Stimulated activated CD4-positive, alpha-beta T cell treated with anti-CD3 and anti-CD28 coated beads, Interleukin-4, amount 100 ng/mL, for 1 hour (primary cell): ENCODE data around the gene CMIP.

ENCODE experiments used
- DNase-seq: peaks from one replicate; pipeline ENCODE4 v3.0.0-alpha.2; 2020

Gene CMIP

DNA sequence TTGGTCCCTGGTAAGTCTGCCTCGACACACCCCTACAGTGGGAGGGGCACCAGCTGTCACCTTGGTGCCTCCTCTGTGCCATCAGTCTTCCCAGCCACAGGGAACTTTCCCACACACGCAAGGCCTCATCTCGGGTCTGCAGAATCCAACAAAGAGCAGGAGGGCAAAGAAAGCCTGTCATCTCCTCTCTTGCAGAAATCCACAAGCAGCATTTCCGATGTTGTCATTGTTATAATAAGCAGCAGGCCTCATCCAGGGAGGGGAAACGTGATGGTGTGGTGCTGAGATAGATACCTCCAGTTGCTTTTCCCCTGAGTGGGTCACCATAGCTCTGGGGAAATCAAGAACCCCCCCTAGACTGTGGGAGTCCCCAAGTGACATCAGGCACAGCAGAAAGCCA lies 110.4 kb downstream of the CMIP start:
- no peak for DNase-seq

DNA sequence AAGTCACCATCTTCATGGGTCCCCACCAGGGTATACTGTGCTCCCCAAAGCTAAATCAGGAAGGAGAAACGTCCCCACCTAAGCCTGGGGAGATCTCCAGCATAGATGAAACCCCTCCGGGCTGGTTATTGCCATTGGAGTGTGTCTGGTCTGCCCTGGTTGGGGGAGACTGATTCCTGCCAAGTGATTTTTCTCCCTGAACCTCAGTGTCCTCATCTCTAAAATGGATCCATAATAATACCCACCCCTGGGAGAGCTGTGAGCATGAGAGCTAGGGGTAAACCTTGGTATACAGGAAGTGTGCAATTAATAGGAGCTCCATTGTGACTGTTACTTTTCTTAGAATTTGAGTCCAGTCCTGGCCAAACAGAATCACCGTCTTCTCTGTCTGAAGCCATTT lies 111.1 kb downstream of the CMIP start:
- DNase-seq = no peak

DNA sequence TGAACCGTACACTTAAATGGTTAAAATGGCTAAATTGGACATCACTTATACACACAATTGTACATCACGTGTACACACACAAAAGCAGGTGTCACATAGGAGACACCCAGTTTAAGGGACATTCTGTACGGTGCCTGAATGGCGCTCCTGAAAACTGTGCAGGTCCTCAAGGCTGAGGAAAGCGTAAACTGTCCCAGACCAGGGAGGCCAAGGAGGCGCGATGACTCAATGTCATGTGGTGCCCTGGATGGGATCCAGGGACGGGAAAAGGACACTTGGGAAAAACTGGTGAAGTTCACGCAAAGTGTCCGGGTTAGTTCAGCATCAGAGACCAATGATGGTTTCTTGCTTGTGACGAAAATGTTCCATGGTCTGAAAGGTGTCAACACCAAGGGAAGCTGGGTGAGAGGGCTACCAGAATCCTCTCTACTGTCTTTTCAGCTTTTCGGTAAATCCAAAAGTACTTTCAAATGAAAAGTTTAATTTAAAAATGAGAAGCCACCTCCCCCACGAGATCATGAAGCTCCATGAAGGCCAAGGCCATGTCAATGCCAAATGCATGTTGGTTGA lies 112.2 kb downstream of the CMIP start:
- no peak for DNase-seq

DNA sequence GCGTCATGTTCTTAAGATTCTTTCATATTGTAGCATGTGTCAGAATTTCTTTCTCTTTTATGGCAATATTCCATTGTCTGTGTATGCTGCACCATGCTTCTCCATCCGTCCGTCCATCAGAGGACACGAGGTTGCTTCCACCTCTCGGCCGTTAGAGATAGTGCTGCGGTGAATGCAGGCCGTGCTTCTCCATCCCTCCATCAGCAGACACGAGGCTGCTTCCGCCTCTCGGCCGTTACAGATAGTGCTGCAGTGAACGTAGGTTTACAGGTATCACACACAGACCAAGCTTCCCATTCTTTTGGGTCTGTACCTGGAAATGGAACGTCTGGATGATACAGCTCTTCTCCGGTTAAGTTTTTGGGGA lies 113.5 kb downstream of the CMIP start:
- no peak for DNase-seq

DNA sequence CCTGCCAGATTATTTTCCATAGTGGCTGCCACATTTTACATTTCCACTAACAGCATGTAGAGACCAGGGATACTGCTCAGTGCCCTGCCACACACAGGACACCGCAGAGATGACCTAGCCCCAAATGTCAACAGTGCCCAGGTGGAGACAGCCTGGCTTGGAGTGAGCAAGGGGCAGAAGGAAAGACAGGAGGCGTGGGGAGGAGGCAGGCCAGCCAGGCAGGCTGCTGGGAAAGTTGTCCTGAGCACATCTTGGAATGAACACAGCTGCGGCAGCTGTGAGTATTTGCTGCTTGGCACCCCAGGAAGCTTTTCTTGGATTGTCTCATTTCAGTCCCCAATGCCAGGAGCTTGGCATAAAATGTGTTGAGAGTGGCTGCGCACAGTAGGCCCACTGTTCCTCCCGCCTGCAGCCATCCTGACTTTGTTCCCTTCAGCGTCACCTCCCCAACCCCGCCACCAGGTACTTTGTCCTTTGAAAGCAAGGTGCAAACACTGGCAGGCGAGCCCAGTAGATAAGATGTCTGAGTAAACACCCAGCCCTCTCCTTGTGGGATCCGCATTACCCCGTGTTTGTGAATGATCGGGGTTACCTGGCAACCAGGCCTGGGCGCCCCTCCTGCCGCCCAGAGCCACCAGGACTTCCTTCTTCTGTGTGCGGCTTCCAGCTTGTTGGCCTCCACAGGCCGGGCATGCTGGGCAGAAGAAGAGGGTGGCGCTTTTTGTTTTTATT lies 114.0 kb downstream of the CMIP start:
- DNase-seq = no peak

DNA sequence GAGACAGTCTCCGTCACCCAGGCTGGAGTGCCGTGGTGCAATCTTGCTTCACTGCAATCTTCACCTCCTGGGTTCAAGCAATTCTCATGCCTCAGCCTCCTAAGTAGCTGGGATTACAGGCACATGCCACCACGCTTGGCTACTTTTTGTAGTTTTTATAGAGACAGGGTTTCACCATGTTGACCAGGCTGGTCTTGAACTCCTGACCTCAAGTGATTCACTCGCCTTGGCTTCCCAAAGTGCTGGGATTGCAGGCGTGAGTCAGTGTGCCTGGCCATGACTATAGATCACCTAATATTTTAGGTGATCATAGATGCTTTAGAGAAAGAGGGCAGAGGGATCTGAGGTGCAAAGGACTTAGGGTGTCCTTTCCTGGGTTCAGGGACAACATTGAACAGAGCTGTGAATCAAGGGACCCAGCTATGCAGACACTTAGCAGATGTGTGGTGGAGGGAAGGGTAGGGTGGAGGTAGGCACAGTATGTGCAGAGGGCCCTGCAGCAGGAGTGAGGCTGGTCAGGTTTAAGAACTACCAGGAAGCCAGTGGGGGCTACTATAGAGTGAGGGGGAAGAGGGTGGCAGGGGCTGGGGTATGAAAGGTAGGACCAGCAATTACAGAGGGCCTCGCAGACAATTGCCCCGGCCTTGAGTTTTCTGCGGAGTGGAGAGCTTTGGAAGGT lies 116.5 kb downstream of the CMIP start:
- DNase-seq = no peak

DNA sequence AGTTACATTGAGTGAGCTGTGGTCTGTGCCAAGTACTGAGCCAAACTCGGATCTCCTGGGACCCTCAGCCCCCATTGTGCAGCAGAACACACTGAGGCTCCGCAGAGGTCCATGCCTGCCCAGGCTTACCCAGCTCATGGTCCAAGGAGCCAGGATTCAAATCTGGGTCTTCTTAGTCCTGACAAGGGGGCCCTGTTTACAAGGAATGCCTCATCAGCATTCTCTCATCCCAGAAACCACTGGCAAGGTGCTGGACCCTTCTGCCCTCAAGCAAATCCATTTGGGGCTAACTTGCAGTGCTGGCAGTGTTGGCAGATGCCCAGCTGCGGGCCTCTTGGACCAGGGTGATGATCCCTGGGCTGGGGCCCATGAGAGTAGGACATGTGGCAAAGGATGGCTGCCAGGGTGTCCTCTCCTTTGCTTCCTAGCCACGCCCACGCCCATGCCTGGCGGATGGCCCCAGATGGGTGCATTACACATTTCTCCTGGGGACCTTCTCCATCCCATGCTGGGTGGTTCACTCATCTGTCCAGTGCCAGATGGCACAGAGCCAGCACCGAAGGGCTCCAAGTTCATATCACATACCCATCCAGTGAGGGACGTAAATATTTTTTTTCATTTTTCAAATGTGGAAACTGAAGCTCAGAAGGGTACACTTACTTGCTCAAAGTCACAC lies 117.7 kb downstream of the CMIP start:
- no peak for DNase-seq

DNA sequence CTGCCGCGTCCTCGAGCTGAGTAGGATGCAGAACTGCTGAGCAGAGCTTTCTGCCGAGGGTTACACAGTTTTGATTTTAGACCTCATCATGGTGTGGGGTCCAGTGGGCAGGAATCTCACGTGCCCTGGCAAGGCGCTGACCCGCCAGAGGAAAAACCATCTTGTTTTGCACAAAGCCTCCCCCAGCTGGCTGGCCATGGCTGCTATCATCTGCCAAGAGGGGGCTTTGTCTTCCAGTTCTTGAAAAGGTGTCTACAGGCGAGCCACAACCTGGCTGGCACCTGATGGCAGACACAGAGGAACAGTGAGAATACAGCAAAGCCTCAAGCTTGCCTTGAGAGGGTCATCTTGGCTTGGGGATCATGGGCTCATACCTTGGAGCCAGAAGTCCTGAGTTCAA lies 118.3 kb downstream of the CMIP start:
- no peak for DNase-seq

DNA sequence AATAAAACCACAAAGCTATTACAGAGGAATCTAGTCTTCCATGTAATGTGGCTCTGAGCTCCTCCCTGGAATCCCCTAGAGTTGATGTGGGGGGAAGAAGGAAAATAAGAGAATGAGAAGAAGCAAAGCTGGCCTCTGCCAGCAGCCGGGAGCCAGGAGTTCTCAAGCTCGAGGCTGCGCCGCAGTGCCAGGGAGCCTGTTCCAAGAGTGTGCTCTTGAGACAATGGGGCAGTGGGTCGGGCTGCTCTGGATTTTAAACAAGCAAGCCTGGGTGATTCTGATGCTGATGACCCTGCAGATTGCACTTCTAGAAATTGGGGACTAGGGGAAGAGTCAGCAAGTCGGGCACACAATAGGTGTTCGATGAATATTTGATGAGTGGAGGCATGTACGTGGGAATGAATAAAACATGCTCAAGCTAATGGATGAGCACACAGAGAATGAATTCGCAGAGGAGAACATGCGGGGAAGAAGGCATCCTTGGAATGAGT lies 119.9 kb downstream of the CMIP start:
- no peak for DNase-seq

DNA sequence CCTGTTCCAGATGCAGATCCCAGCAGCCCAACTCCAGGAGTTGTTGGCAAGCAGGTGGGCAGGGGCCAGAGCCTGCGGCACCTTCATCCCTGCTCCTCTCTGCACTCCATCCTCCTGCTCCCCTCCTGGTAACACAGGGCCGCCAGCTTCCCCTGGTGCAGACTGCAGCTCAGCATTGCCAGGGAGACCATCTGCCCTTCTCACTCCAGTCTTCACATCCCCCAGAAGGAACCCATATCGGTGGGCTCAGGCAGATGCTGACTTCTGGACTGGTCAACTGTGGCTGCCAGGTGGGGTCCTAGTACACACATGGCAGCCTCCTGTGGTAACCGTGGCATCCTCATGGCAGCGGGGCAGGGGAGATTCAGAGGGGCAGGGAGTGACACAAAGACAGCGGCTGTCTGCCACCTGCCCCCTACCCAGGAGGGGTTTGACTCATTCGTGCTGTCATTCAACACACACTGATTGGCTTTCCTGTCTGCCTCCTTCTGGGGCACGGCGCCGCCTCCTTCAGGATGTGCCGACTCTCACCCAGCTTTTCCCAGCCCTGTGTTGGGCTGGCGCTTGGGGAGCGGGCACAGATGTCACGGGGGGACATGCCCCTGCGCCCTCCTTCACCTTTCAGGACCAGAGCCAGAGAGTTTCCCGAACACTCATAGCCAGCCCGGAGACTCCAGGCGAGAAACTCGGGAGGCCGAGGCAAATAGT lies 120.9 kb downstream of the CMIP start:
- no peak for DNase-seq

DNA sequence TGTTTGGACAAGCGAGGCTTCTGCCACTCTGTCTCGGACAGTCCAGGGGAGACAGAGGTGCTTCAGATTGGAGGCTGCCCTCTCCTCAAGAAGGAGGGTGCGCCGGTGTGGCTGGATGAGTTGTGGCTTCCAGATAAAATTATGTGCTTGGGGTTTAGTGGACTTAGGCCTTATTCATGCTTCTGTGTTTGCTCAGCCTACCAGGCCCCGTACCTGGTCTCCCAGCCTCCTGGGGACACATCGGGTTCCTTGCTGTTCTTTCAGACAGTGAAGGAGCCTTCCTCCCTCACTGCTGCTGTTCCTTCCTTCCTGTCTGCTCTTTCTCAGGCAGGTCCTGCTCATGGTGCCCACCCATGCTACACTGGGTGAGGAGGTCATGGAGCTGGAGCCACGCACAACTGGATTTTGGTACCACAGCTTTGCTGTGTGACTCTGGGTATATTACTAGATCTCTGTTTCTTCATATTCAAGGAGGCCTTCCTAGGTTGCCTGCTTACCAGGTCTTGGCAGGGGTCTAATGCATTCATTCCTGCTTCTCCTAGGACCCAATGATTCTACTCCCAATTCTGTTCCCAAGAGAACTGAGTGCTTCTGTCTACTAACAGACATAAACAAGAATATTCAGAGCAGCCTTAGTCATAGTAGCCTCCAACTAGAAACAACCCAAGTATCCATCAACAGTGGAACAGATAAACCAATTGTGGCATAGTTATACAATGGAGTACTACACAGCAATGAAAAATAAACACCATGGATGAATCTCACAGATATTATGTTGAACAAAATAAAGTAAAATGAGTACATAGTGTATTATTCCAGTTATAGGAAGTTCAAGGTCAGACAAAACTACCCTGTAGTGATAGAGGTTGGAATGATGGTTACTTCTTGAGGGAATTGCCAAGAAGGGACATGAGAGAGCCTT lies 121.7 kb downstream of the CMIP start:
- DNase-seq = no peak

DNA sequence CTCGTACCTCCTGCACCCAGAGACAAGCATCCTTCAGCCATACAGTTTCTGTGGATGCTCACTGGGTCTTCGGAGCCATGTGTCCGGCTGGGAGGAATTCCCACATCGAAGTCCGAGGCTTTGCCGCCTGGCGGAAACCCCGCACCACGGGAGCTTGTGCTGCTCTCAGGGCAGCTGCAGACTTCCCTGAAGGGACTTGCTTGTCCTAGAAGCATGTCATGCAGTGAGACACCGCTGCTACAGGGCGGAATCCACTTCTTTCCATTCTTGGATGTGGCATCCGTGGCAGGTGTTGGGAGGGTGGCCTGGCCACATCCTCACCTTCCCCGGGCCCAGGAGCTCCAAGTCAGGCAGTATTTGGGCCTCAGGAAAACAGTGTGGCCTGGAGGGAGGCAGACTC lies 122.5 kb downstream of the CMIP start:
- no peak for DNase-seq

DNA sequence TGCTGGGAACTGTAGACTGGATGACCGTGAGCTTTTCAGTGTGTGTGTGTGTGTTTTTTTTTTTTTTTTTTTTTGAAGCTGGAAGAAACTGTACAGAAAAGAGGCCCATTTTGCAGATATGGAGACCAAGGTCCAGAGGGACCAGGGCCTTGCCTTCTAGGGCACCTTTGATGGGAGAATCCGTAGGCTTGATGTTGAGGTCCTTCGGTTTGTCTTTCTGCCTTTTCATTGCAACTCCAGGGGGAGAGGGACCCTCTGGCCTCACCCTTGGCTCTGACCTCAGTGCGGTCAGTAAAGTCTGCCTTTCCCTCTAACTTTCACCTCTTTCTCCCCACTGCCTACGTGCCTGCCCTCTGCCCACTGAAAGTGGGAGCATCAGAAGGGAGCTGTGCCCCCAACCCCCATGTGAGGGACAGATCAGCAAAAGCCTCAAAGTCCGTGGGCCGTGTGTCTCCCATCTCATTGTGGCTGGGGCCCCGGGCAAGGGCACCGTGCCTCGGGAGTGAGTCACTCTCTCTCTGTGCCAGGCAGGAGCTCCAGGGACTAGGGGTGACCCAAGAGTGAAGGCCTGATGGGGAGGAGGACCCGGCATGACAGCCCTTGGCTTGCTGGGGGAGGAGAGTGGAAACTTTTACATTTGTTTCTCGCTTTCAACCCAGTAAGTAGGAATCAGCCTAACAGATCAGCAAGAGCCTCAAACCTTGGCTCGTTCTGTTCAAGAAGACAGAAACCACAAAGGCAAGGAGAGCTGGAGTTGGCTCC lies 123.6 kb downstream of the CMIP start:
- peak; percentile 31 for DNase-seq

DNA sequence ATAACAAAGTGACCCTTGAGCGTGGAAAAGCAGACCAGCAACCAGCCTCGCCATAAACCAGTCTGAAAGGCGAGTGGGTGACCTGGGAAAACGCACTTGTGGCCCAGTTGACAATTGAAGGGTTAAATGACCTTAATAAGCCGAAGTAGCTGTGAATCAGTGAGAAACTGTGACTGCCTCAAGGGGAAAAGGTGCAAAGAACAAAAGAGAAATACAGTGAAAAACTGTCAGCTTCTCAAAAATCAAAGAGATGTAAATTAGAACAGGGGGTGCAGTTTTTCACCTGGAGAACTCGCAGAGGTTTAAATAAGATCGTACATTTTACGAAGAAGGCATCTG lies 124.1 kb downstream of the CMIP start:
- DNase-seq = no peak

DNA sequence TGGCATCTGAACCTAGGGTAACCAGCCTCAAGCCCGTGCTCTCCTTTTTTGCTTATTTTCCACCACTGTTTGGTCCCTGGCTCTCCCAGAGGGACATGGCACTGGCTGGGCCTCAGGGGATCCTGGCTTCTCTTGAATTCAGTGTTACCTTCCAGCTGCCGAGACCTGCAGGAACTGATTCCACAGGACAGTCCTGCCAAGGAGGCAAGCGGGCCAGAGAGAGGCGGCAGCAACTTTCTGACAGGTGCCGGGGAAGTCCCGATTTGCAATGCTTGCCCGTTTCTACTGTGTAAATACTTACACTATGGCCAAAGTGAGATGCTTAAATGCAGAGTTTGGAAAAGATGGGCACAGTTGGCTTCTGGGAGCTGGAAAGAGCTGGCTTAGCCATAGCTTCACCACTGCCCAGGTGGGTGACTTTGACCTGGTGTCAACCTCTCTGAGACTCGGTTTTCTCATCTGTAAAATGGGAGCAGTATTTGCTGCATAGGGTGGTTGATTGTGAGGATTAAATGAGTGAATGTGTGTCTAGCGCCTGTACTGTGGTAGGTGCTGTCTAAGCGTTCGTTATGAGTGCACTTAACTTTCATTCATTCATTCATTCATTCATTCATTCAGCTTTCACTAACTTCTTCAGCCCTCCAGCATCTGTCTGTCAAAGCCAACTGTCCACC lies 124.9 kb downstream of the CMIP start:
- no peak for DNase-seq

DNA sequence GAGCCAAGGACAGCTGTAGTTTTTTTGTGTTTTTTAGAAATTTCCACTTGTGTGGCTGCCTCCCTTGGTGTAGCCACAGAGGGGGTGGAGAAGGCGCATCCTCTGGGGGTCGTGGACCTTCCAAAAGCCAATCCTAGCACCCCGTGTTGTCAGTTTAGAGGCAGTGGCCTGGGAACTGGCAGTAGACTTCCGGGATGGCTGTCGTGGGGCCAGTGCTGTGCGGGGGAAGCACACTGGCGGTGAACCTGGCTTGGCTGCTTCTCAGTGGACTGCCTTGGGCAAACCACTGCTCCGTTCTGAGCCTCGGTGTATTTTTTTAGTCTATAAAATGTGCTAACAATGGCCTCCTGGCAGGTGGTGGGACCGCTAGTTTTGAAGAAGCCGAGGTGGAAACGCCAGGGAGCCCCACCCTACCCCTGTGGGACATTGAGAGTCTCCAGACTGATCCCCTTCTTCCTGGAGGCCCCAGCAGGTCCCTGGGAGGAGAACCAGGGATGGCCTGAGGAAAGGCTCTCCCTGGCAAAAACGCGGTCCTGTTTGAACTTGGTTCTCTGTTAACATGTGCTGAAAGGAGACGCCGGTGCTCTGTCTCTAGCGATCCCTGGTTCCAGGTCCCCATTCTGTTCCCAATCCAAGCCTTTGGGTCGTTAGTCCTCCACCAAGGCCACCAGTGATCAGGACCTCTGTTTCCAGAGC lies 125.7 kb downstream of the CMIP start:
- DNase-seq = no peak

DNA sequence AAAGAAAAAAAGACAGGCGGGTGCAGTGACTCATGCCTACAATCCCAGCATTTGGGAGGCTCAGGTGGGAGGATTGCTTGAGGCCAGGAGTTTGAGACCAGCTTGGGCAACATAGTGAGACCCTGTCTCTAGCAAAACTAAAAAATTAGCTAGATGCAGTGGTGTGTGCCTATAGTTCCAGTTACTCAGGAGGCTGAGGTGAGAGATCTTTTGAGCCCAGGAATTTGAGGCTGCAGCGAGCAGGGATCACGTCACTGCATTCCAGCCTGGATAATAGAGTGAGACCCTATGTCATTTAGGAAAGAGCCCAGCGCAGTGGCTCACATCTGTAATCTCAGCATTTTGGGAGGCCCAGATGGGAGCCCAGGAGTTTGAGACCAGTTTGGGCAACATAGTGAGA lies 126.6 kb downstream of the CMIP start:
- DNase-seq = no peak

DNA sequence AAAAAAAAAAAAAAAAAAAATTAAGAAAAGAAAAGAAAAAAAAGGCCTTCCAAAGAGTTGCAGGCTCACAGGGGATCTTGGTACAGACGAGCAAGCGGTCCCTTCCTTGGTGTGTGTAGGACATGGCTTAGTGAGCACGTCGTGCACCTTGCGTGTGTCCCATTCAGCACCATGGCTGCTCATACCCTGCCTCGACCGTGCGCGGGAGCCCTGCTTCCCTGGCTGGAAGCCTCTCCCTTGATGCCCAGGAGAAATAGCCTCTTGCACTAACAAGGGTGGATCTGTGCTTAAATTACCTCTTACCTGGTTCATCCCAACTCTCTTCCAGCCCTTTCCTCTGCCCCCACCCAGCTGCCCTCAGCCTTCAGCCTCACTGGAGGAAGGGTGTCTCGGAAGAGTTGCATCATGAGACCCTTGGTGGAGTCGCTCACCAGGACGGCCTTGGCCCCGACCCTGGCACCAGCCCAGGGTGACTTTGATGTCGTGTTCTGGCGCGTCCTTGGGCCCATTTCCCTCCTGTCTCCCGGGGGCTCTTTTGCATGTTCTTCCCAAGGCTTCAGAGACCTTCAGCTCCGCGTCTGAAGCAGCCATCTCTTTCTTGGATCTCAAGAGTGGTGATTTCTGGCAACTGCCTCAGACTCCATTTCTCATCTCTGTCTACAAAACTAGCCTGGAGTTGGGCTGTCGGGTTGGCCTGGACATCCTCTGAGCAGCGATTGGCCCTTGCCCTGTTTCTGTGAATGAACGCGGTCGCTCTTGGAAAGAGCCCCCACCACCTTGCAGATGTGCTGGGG lies 127.2 kb downstream of the CMIP start:
- DNase-seq = no peak
